ENCODE results near the gene KIF9.
"Not testable (repeated sequence)": the region's sequence is repeated elsewhere in the genome, so short reads cannot be mapped to it uniquely, and the experiment has no call there.

KIF9 gene

GRCh38 chr3:47227678-47228077, 54.9 kb downstream of the KIF9 start:
- Histone ChIP-seq H3K4me3 (no peak overlapping the region), H3K36me3 (no peaks in the 10 kb centered on the region), H3K9me3 (no peaks in the 10 kb centered on the region), H3K4me1 (no peaks in the 10 kb centered on the region), H3K27me3 (no peaks in the 10 kb centered on the region), H3K27ac (no peak overlapping the region)
- TF ChIP-seq CTCF (IDR thresholded peaks at IDR 0.05): no peak
- intact Hi-C loops (cut with DNase I; ENCODE audit: low total_unique reads): no loop called here
- peak; percentile 35 to 67 for DNase-seq

GRCh38 chr3:47225310-47225906, 57.2 kb downstream of the KIF9 start:
- TF ChIP-seq CTCF (IDR thresholded peaks at IDR 0.05): no peak
- Histone ChIP-seq H3K4me3 (no peak overlapping the region), H3K27ac (no peak overlapping the region), H3K27me3 (no peaks in the 10 kb centered on the region), H3K4me1 (no peaks in the 10 kb centered on the region), H3K9me3 (no peaks in the 10 kb centered on the region), H3K36me3 (no peaks in the 10 kb centered on the region)
- DNase-seq: peak in 1 of 2 donors; percentile 32
- intact Hi-C loops (cut with DNase I; ENCODE audit: low total_unique reads): no loop called here

GRCh38 chr3:47223755-47224154, 58.8 kb downstream of the KIF9 start:
- intact Hi-C loops (cut with DNase I; ENCODE audit: low total_unique reads): no loop called here

GRCh38 chr3:47221798-47222197, 60.8 kb downstream of the KIF9 start:
- no peak for TF ChIP-seq CTCF (IDR thresholded peaks at IDR 0.05)
- Histone ChIP-seq H3K4me3 (no peak overlapping the region), H3K9me3 (no peaks in the 10 kb centered on the region), H3K27ac (no peak overlapping the region), H3K36me3 (no peaks in the 10 kb centered on the region), H3K4me1 (no peaks in the 10 kb centered on the region), H3K27me3 (no peaks in the 10 kb centered on the region)
- intact Hi-C loops (cut with DNase I; ENCODE audit: low total_unique reads): no loop called here
- no peak for DNase-seq

More at GRCh38 chr3:47223755-47224154, 58.8 kb downstream of the KIF9 start:
- Histone ChIP-seq H3K36me3 (no peaks in the 10 kb centered on the region), H3K4me3 (no peak overlapping the region), H3K4me1 (no peaks in the 10 kb centered on the region), H3K9me3 (no peaks in the 10 kb centered on the region), H3K27ac (no peak overlapping the region), H3K27me3 (no peaks in the 10 kb centered on the region)
- no peak for DNase-seq
- no peak for TF ChIP-seq CTCF (IDR thresholded peaks at IDR 0.05)

- no peak for DNase-seq
- intact Hi-C loops (cut with DNase I; ENCODE audit: low total_unique reads): no loop called here
- H3K4me1 ChIP-seq: no peaks in the 10 kb centered on the region
- H3K4me3 ChIP-seq: no peak overlapping the region
- no peaks in the 10 kb centered on the region for H3K27me3 ChIP-seq
- H3K9me3 ChIP-seq: no peaks in the 10 kb centered on the region
- TF ChIP-seq CTCF (IDR thresholded peaks at IDR 0.05): no peak
- H3K36me3 ChIP-seq: no peaks in the 10 kb centered on the region
- no peak overlapping the region for H3K27ac ChIP-seq
These were observed 71.7 kb downstream of the KIF9 start for GRCh38 chr3:47210863-47211405.

- DNase-seq; H3K4me1 ChIP-seq; H3K4me3 ChIP-seq; H3K36me3 ChIP-seq; H3K27ac ChIP-seq; intact Hi-C loops (cut with DNase I; ENCODE audit: low total_unique reads); H3K27me3 ChIP-seq; H3K9me3 ChIP-seq: not testable (repeated sequence)
These were observed 76.6 kb downstream of the KIF9 start for GRCh38 chr3:47206022-47206421.

All from tibial artery (tissue), 4 donors.